Measurements from ENCODE around the gene SBNO1.
A peak's percentile ranks its signal among the peaks of the same experiment; 100 is the strongest.
"Not testable (repeated sequence)": the region's sequence is repeated elsewhere in the genome, so short reads cannot be mapped to it uniquely, and the experiment has no call there.

The SBNO1 gene

DNA sequence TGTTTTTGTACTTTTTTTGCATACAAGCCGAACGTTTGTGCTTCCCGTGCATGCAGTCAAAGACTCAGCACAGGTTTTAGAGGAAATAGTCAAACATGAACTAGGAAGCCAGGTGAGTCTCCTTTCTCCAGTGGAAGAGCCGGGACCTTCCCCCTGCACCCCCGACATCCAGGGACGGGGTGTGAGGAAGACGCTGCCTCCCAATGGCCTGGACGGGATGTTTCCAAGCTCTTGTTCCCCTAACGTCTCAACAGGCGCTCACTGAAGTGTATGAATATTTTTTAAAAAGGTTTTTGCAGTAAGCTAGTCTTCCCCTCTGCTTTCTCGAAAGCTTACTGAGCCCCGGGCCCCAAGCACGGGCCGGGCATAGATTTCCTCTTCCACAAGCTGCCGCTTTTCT lies 43.3 kb upstream of the SBNO1 start:
- not testable (repeated sequence) for H3K4ac ChIP-seq (ENCODE audit: low read depth, low read length); H3K18ac ChIP-seq (ENCODE audit: low read length); H3K23ac ChIP-seq (ENCODE audit: low read length); H3K4me1 ChIP-seq (ENCODE audit: control insufficient read depth in 1 of 2, insufficient read depth in 2 of 2, low read length in 2 of 2); H3K27ac ChIP-seq (ENCODE audit: low read depth, low read length); H3K27me3 ChIP-seq (ENCODE audit: insufficient read depth, low read length); H2BK120ac ChIP-seq (ENCODE audit: insufficient read depth, low read length, poor library complexity); H3K9me3 ChIP-seq (ENCODE audit: insufficient read depth, low read depth, low read length); H2BK5ac ChIP-seq (ENCODE audit: low read depth, low read length, poor library complexity); H3K4me3 ChIP-seq (ENCODE audit: low read depth, low read length); H2BK12ac ChIP-seq (ENCODE audit: low read length); H4K12ac ChIP-seq (ENCODE audit: low read depth, low read length); H2AFZ ChIP-seq (ENCODE audit: insufficient read depth, low read length, poor library complexity); H2AK5ac ChIP-seq (ENCODE audit: low read length); H3K79me2 ChIP-seq (ENCODE audit: control insufficient read depth, insufficient read depth, low read length, poor library complexity); H3K79me1 ChIP-seq (ENCODE audit: low read length); H3K14ac ChIP-seq (ENCODE audit: low read length); H4K91ac ChIP-seq (ENCODE audit: low read depth, low read length); H3K9ac ChIP-seq (ENCODE audit: low read length); H3K4me2 ChIP-seq (ENCODE audit: low read length); DNase-seq; H4K8ac ChIP-seq (ENCODE audit: low read depth, low read length)
- H3K36me3 ChIP-seq (ENCODE audit: control insufficient read depth in 1 of 2, insufficient read depth in 2 of 2, low read length in 2 of 2): peaks cover 44 to 55% of the 10 kb centered on the region in 2 experiments
- WGBS (ENCODE audit: extremely low coverage, insufficient coverage, insufficient read length): no CpG with 5 or more reads among the region's 15 CpGs

DNA sequence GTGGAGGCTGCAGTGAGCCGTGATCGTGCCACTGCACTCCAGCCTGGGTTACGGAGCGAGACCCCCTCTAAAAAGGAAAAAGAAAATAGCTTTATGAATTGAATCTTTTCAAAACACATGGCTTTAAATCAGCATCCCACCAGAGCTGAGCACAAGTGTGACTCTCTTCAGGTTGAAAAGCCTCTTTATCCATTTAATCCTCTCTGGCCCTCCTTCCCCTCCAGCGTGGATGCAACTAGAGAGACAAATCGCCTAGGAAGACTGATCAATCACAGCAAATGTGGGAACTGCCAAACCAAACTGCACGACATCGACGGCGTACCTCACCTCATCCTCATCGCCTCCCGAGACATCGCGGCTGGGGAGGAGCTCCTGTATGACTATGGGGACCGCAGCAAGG lies 42.6 kb upstream of the SBNO1 start:
- DNase-seq; H3K27me3 ChIP-seq (ENCODE audit: insufficient read depth, low read length); H2BK12ac ChIP-seq (ENCODE audit: low read length); H3K79me1 ChIP-seq (ENCODE audit: low read length); H4K91ac ChIP-seq (ENCODE audit: low read depth, low read length); H3K23ac ChIP-seq (ENCODE audit: low read length); H3K4me2 ChIP-seq (ENCODE audit: low read length); H3K18ac ChIP-seq (ENCODE audit: low read length); H3K27ac ChIP-seq (ENCODE audit: low read depth, low read length); H3K4ac ChIP-seq (ENCODE audit: low read depth, low read length); H4K12ac ChIP-seq (ENCODE audit: low read depth, low read length); H3K14ac ChIP-seq (ENCODE audit: low read length); H2BK5ac ChIP-seq (ENCODE audit: low read depth, low read length, poor library complexity); H3K9me3 ChIP-seq (ENCODE audit: insufficient read depth, low read depth, low read length); H2AFZ ChIP-seq (ENCODE audit: insufficient read depth, low read length, poor library complexity); H4K8ac ChIP-seq (ENCODE audit: low read depth, low read length); H3K9ac ChIP-seq (ENCODE audit: low read length); H3K4me1 ChIP-seq (ENCODE audit: control insufficient read depth in 1 of 2, insufficient read depth in 2 of 2, low read length in 2 of 2); H3K4me3 ChIP-seq (ENCODE audit: low read depth, low read length); H3K79me2 ChIP-seq (ENCODE audit: control insufficient read depth, insufficient read depth, low read length, poor library complexity); H2BK120ac ChIP-seq (ENCODE audit: insufficient read depth, low read length, poor library complexity); H2AK5ac ChIP-seq (ENCODE audit: low read length): not testable (repeated sequence)
- WGBS (ENCODE audit: extremely low coverage, insufficient coverage, insufficient read length): no CpG with 5 or more reads among the region's 15 CpGs
- peaks cover 50 to 62% of the 10 kb centered on the region in 2 experiments for H3K36me3 ChIP-seq (ENCODE audit: control insufficient read depth in 1 of 2, insufficient read depth in 2 of 2, low read length in 2 of 2)

DNA sequence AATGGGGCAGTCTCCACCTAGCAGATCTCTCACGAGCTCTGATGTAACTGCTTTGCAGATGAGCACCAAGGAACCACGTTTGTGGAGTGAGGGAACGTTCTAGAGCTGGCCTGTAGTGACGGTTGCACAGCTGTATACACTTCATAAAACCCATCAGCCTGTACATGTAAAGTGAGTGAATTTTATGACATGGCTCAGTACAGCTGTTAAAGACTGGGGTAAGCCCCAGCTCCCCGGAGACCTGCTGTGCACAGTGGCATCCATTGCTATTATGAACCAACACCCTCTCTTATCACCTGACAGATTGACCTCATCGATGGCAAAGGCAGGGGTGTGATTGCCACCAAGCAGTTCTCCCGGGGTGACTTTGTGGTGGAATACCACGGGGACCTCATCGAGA lies 39.9 kb upstream of the SBNO1 start:
- no peak overlapping the region for H3K27ac ChIP-seq (ENCODE audit: low read depth, low read length)
- no peak overlapping the region for H2BK120ac ChIP-seq (ENCODE audit: insufficient read depth, low read length, poor library complexity)
- H4K8ac ChIP-seq (ENCODE audit: low read depth, low read length): no peak overlapping the region
- H3K79me1 ChIP-seq (ENCODE audit: low read length): no peaks in the 10 kb centered on the region
- H3K18ac ChIP-seq (ENCODE audit: low read length): no peak overlapping the region
- H3K36me3 ChIP-seq (ENCODE audit: control insufficient read depth in 1 of 2, insufficient read depth in 2 of 2, low read length in 2 of 2): peaks cover 57 to 69% of the 10 kb centered on the region in 2 experiments
- WGBS (ENCODE audit: extremely low coverage, insufficient coverage, insufficient read length): no CpG with 5 or more reads among the region's 9 CpGs
- H2AFZ ChIP-seq (ENCODE audit: insufficient read depth, low read length, poor library complexity): no peak overlapping the region
- no peak overlapping the region for H3K4me3 ChIP-seq (ENCODE audit: low read depth, low read length)
- H2BK12ac ChIP-seq (ENCODE audit: low read length): no peak overlapping the region
- no peak overlapping the region for H4K12ac ChIP-seq (ENCODE audit: low read depth, low read length)
- no peak for DNase-seq
- H3K4me2 ChIP-seq (ENCODE audit: low read length): no peak overlapping the region
- no peak overlapping the region for H3K9ac ChIP-seq (ENCODE audit: low read length)
- no peak overlapping the region for H2AK5ac ChIP-seq (ENCODE audit: low read length)
- no peaks in the 10 kb centered on the region for H3K9me3 ChIP-seq (ENCODE audit: insufficient read depth, low read depth, low read length)
- no peak overlapping the region for H3K4ac ChIP-seq (ENCODE audit: low read depth, low read length)
- H2BK5ac ChIP-seq (ENCODE audit: low read depth, low read length, poor library complexity): no peak overlapping the region
- no peak overlapping the region for H3K23ac ChIP-seq (ENCODE audit: low read length)
- H3K79me2 ChIP-seq (ENCODE audit: control insufficient read depth, insufficient read depth, low read length, poor library complexity): no peaks in the 10 kb centered on the region
- no peaks in the 10 kb centered on the region for H3K4me1 ChIP-seq (ENCODE audit: control insufficient read depth in 1 of 2, insufficient read depth in 2 of 2, low read length in 2 of 2)
- no peak overlapping the region for H3K14ac ChIP-seq (ENCODE audit: low read length)
- no peaks in the 10 kb centered on the region for H3K27me3 ChIP-seq (ENCODE audit: insufficient read depth, low read length)
- no peak overlapping the region for H4K91ac ChIP-seq (ENCODE audit: low read depth, low read length)

DNA sequence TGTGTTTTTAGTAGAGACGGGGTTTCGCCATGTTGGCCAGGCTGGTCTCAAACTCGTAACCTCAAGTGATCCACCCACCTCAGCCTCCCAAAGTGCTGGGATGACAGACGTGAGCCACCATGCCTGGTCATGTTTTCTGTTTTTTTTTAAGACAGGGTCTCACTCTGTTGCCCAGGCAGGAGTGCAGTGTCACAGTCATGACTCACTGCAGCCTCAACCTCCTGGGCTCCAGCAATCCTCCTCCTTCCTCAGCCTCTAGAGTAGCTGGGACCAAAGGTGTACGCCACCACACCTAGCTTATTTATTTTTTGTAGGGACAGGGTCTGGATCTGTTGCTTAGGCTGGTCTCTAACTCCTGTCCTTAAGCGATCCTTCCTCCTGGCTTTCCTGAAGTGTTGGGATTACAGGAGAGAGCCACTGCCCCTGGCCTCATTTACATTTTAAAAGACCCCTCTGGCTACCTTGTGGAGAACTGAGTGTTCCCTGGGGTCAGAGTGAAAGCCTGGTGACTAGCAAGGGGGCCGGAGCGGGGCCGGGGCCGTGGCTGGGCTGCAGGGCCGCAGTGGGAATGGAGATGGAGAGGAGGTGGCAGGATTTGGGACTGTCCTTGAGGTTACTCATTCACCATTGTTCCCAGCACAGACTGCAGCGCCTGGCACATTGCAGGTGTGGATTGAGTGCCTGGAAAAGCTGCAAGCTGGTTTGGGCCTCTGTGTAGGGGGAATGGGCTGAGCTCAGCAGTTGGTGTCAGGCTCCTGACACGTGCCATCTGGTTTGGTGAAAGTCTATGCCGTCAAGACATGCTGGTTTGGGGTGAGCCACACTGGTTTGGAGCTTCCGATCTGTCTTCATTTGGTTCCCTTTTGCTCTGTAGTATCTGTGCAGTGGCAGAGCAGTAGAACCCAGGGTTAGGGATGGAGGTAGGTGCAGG lies 37.4 kb upstream of the SBNO1 start:
- no peak overlapping the region for H4K12ac ChIP-seq (ENCODE audit: low read depth, low read length)
- WGBS (ENCODE audit: extremely low coverage, insufficient coverage, insufficient read length): no CpG with 5 or more reads among the region's 15 CpGs
- H3K4me2 ChIP-seq (ENCODE audit: low read length): no peak overlapping the region
- no peak overlapping the region for H4K8ac ChIP-seq (ENCODE audit: low read depth, low read length)
- no peak overlapping the region for H3K27ac ChIP-seq (ENCODE audit: low read depth, low read length)
- no peak for DNase-seq
- H2BK120ac ChIP-seq (ENCODE audit: insufficient read depth, low read length, poor library complexity): no peak overlapping the region
- H2BK5ac ChIP-seq (ENCODE audit: low read depth, low read length, poor library complexity): no peak overlapping the region
- no peak overlapping the region for H2BK12ac ChIP-seq (ENCODE audit: low read length)
- H3K79me2 ChIP-seq (ENCODE audit: control insufficient read depth, insufficient read depth, low read length, poor library complexity): no peaks in the 10 kb centered on the region
- H4K91ac ChIP-seq (ENCODE audit: low read depth, low read length): no peak overlapping the region
- peak overlapping the region; percentile 6 for H3K4ac ChIP-seq (ENCODE audit: low read depth, low read length)
- H3K9ac ChIP-seq (ENCODE audit: low read length): no peak overlapping the region
- no peak overlapping the region for H2AK5ac ChIP-seq (ENCODE audit: low read length)
- H3K4me3 ChIP-seq (ENCODE audit: low read depth, low read length): no peak overlapping the region
- H3K36me3 ChIP-seq (ENCODE audit: control insufficient read depth in 1 of 2, insufficient read depth in 2 of 2, low read length in 2 of 2): peaks cover 72% of the 10 kb centered on the region in 2 experiments
- no peaks in the 10 kb centered on the region for H3K4me1 ChIP-seq (ENCODE audit: control insufficient read depth in 1 of 2, insufficient read depth in 2 of 2, low read length in 2 of 2)
- H3K18ac ChIP-seq (ENCODE audit: low read length): no peak overlapping the region
- H2AFZ ChIP-seq (ENCODE audit: insufficient read depth, low read length, poor library complexity): no peak overlapping the region
- no peak overlapping the region for H3K14ac ChIP-seq (ENCODE audit: low read length)
- H3K27me3 ChIP-seq (ENCODE audit: insufficient read depth, low read length): no peaks in the 10 kb centered on the region
- no peak overlapping the region for H3K23ac ChIP-seq (ENCODE audit: low read length)
- no peaks in the 10 kb centered on the region for H3K9me3 ChIP-seq (ENCODE audit: insufficient read depth, low read depth, low read length)
- no peaks in the 10 kb centered on the region for H3K79me1 ChIP-seq (ENCODE audit: low read length)
